ENCODE results near the gene TP53.
"Not testable (repeated sequence)": the region's sequence is repeated elsewhere in the genome, so short reads cannot be mapped to it uniquely, and the experiment has no call there.

Gene TP53

GRCh38 chr17:7647018-7647417 lies 40.3 kb downstream of the TP53 start:
- DNase-seq (ENCODE audit: low read depth), result no peak
- H3K4me3 ChIP-seq (ENCODE audit: control insufficient read depth, low read depth, low read length), result no peak overlapping the region
- TF ChIP-seq CTCF (conservative IDR thresholded peaks at IDR 0.05; ENCODE audit: control insufficient read depth, insufficient read depth, low read depth, low read length), result no peak

GRCh38 chr17:7646457-7646856 lies 40.8 kb downstream of the TP53 start:
- no peak for DNase-seq (ENCODE audit: low read depth)
- no peak overlapping the region for H3K4me3 ChIP-seq (ENCODE audit: control insufficient read depth, low read depth, low read length)
- TF ChIP-seq CTCF (conservative IDR thresholded peaks at IDR 0.05; ENCODE audit: control insufficient read depth, insufficient read depth, low read depth, low read length), result no peak

GRCh38 chr17:7644775-7645174 lies 42.5 kb downstream of the TP53 start:
- no peak for TF ChIP-seq CTCF (conservative IDR thresholded peaks at IDR 0.05; ENCODE audit: control insufficient read depth, insufficient read depth, low read depth, low read length)
- no peak for DNase-seq (ENCODE audit: low read depth)
- H3K4me3 ChIP-seq (ENCODE audit: control insufficient read depth, low read depth, low read length), result no peak overlapping the region

- DNase-seq (ENCODE audit: low read depth); H3K4me3 ChIP-seq (ENCODE audit: control insufficient read depth, low read depth, low read length): not testable (repeated sequence)
Measured at GRCh38 chr17:7641635-7642034, 45.7 kb downstream of the TP53 start.

- H3K4me3 ChIP-seq (ENCODE audit: control insufficient read depth, low read depth, low read length), result no peak overlapping the region
- no peak for TF ChIP-seq CTCF (conservative IDR thresholded peaks at IDR 0.05; ENCODE audit: control insufficient read depth, insufficient read depth, low read depth, low read length)
- no peak for DNase-seq (ENCODE audit: low read depth)
Measured at GRCh38 chr17:7640783-7641182, 46.5 kb downstream of the TP53 start.

- no peak for TF ChIP-seq CTCF (conservative IDR thresholded peaks at IDR 0.05; ENCODE audit: control insufficient read depth, insufficient read depth, low read depth, low read length)
- DNase-seq (ENCODE audit: low read depth), result no peak
- H3K4me3 ChIP-seq (ENCODE audit: control insufficient read depth, low read depth, low read length), result no peak overlapping the region
Measured at GRCh38 chr17:7636163-7636562, 51.1 kb downstream of the TP53 start.

GRCh38 chr17:7634384-7634783 lies 52.9 kb downstream of the TP53 start:
- peak; percentile 49 for DNase-seq (ENCODE audit: low read depth)
- peak; percentile 66 for TF ChIP-seq CTCF (conservative IDR thresholded peaks at IDR 0.05; ENCODE audit: control insufficient read depth, insufficient read depth, low read depth, low read length)
- H3K4me3 ChIP-seq (ENCODE audit: control insufficient read depth, low read depth, low read length), result no peak overlapping the region
